Left cardiac atrium (tissue), 4 donors: ENCODE data around the gene TRIM67. TPM values are rescaled to one million over a fixed set of nuclear protein-coding genes. Genes with fewer than 3 reads are reported as not detected.

Experiments used
- ATAC-seq, 2 donors: fragments of 200-7000 bp; cut with Tn5 transposase; one replicate each; pipeline ENCODE4 v1.9.1; 2020; ENCODE audit warnings: mild to moderate bottlenecking in 2 of 2, moderate library complexity in 2 of 2
- DNase-seq: peaks from one replicate; pipeline ENCODE4 v3.0.0-alpha.2; 2020
- intact Hi-C, 2 donors: fragments of 100-400 bp; cut with DNase I; formaldehyde crosslinking; loops; one replicate each; pipeline versions ENCODE4 v1.14.1 to v1.15.1; 2022 to 2023
- total RNA-seq, 2 donors: library from RNA; stranded (reverse); fragmentation: NEBNext Ultra II Directional; extraction: Animal tissue kit (Norgen Biotek cat#: 25700); gene quantifications; one replicate each; pipeline ENCODE4 v1.2.1, GENCODE V29; 2021
- donor health status: DM: no; HTN: yes; CAD: no.
- donor health status: DM: no; HTN: yes; CAD: no; lungs with severe emphysema.
- donor health status: DM: yes; HTN: yes; CAD: no.
- donor health status: Dilated cardiomyopathy.

The TRIM67 gene
- total RNA-seq, 2 donors from 2014 or later: 0.12 to 0.16 TPM

DNA sequence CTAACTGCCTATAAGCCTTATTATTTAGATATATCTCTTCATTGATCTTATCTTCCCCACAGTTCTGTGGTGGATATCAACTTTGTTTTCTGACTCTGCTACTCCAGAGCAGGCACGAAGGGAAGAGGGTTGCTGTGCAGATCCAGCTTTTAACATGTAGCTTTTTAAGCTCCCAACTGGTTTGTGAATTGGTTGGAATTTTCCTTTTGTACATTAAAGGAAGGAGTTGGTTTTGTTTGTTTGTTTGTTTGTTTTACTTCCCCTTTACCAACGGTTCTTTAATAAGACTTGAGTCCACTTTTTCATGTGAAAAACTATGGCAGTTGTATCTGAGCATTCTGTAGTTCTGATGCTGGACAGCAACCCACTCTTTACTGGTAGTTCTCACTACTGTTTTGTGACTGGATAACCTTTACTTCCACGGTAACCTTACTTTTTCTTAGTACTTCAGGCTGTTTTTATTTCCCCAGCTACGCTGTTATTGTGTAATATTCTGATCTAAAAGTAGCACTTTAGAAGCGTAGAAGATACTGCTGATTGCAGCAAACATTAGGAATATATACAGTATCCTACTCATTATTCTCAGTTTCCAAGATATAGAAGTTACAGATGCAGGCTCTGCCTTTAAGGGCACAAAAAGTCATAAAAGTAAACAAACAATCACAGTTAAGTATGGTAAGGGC lies 80.8 kb downstream of the TRIM67 start:
- ATAC-seq: no peak
- intact Hi-C loops: no loop called here
- no peak for DNase-seq

DNA sequence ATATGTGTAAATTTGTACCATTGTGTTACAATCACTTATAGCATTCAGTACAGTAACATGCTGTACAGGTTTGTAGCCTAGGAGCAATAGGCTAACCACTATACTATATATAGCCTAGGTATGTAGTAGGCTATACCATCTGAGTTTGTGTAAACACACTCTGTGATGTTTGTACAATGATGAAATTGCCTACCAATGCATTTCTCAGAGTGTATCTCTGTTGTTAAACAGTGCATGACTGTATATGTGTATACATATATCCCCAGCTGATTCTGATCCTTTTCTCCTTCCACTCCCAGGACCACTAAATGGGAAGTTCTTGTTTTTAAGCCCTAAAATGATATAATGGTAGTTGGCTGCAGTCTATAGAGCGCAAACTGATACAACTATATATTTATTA lies 86.9 kb downstream of the TRIM67 start:
- no peak for DNase-seq
- no peak for ATAC-seq
- intact Hi-C loops: no loop called here

DNA sequence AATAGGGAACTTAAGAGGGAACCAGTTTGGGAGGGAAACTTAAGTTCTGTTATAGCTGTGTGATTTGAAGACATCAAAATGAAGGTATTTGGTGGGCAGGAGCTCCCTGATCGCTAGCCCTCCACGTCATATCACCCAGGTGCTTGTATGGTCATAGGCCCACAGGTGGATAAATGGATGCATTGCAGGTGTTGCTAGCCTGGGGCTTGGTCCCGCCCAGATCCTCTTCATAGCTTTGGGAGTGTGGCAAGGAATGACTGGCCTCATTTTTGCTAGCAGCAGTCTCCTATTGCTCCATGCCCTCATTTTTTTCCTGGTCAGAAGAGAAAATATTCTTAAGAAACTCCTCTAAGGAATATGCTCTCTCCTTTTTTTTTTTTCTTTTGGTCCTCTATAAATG lies 90.5 kb downstream of the TRIM67 start:
- intact Hi-C loops: no loop called here
- ATAC-seq: no peak

DNA sequence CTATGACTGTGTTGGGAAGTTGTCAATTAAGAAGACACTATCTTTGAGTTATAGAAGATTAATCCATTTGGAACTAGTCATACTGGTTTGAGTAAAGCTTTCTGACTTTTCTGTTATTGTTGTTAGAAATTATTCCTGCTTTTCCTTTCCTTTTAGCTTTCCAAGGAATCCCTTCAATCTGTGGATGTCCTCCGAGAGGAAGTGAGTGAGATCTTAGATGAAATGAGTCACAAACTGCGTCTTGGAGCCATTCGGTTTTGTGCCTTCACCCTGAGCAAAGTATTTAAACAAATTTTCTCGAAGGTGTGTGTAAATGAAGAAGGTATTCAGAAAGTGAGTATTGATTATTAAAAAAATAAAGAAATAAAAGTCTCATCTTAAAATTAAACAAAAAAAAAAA lies 98.5 kb downstream of the TRIM67 start:
- DNase-seq (no peak), ATAC-seq (no peak)
- intact Hi-C loops: no loop called here

More for the DNA sequence above, 90.5 kb downstream of the TRIM67 start:
- DNase-seq: no peak

DNA sequence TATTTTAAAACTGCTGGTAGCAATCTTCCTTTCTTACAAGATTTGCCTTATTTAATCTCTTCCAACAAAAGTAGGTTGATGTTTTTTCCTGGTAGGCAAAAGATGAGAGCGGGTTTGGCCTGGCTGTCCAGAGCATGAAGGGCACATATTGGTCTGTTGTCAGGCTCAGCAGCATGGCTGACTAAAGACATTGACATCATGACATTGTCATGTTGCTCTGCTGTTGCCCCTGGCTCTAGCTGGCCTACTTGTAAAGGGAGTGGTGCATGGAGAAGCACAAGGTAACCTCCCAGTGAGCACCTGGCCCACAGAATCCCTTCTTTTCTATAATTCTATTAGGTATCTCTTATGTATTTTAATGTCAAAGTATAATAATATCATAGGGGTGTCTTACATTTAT lies 102.8 kb downstream of the TRIM67 start:
- intact Hi-C loops: no loop called here
- DNase-seq (no peak), ATAC-seq (no peak)

DNA sequence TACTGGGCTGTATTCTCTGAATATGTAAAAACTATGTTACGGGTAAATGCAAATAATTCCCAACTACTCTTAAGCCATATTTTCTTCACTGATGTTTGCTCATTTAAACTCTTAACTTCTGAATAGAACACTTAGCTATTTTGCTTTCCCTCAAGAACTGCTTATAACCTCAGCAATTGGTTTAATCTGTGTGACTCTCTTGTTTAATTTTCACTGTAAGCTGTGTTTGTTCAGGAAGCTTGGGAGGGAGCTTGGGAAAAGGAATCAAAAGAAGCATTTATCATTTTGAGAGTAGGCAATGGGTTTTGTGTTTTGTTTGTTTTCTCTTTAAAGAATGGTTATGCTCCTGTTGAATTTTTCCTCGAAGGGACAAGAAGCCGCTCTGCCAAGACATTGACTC lies 103.5 kb downstream of the TRIM67 start:
- intact Hi-C loops: no loop called here
- DNase-seq (no peak), ATAC-seq (no peak)

DNA sequence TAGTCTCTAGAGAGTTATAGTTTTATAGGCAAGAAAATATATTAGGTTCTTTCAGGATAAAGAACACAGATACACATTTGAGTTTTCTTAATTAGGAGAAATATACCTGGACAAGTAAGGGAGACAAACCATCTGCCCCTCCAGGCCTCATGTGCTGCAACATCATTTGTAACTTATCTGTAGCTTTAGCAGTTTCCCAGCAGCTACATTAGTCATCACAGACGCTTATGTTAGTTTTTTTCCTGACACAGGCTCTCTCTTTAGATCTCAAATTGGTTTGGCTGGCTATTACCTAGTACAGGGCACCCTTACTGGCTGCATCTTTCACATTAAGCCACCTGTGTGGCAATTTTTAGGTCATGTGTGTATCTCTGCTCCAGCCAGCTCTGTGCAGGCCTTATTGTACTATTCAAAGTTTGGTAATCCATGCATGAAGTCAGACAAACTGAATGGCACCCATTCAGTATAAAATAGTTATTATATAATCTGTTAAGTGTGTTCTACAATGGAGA lies 105.0 kb downstream of the TRIM67 start:
- no peak for DNase-seq
- intact Hi-C loops: no loop called here
- ATAC-seq: no peak

Other genes with a start within 250 kb of the TRIM67 start
- 1 to 10 TPM; 9.5 to 9.6 TPM for gene TTC13, start 183.2 kb upstream of the TRIM67 start, total RNA-seq
- 10 to 100 TPM; 19.9 to 30.4 TPM for gene ARV1, start 183.0 kb upstream of the TRIM67 start, total RNA-seq
- gene FAM89A, start 121.8 kb upstream of the TRIM67 start, total RNA-seq: 10 to 100 TPM; 19.8 to 20.8 TPM
- gene GNPAT, start 79.2 kb downstream of the TRIM67 start, total RNA-seq: 10 to 100 TPM; 43.7 to 46.8 TPM
- 10 to 100 TPM; 12.0 to 17.0 TPM for gene EXOC8, start 175.8 kb downstream of the TRIM67 start, total RNA-seq
- gene SPRTN, start 176.2 kb downstream of the TRIM67 start, total RNA-seq: 1 to 10 TPM; 6.8 to 7.7 TPM